Activated naive CD8-positive, alpha-beta T cell treated with anti-CD3 and anti-CD28 coated beads, Interleukin-2, amount 10 ng/mL, durations not matched to agents 7 days and 5 days (primary cell): ENCODE measurements around the gene CD274. TPM values are rescaled to one million over a fixed set of nuclear protein-coding genes. Genes with fewer than 3 reads are reported as not detected.

Experiments
- total RNA-seq, 2 experiments: library from RNA; stranded (reverse); gene quantifications; one replicate each; pipeline ENCODE4 v1.2.3, GENCODE V29; 2021

CD274 gene
- total RNA-seq, 2 experiments from 2014 or later, result 6.8 to 9.8 TPM

Other genes with a start within 250 kb of the CD274 start
- gene INSL4, start 219.1 kb upstream of the CD274 start, total RNA-seq, result not detected
- 1 to 10 TPM; 3.5 to 4.5 TPM for gene RLN2, start 145.8 kb upstream of the CD274 start, total RNA-seq
- gene RLN1, start 110.7 kb upstream of the CD274 start, total RNA-seq, result 1 to 10 TPM; 2.2 to 2.9 TPM
- 10 to 100 TPM; 25.5 to 27.0 TPM for gene PLGRKT, start 12.6 kb upstream of the CD274 start, total RNA-seq
- gene PDCD1LG2, start 60.0 kb downstream of the CD274 start, total RNA-seq, result 1 to 10 TPM in 1 of 2 experiments, under 1 TPM in 1; 0.44 to 1.0 TPM
- 10 to 100 TPM; 20.7 to 21.4 TPM for gene RIC1, start 178.6 kb downstream of the CD274 start, total RNA-seq